Activated T-helper 1 cell treated with Interleukin-2 at 50 U/mL for 16 hours (primary cell): ENCODE data around the gene AXIN1.
"Not testable (repeated sequence)": the region's sequence is repeated elsewhere in the genome, so short reads cannot be mapped to it uniquely, and the experiment has no call there.

ENCODE experiments used
- DNase-seq: peaks from one replicate; pipeline ENCODE4 v3.0.0-alpha.2; 2020; ENCODE audit warnings: low read depth

AXIN1 gene

DNA sequence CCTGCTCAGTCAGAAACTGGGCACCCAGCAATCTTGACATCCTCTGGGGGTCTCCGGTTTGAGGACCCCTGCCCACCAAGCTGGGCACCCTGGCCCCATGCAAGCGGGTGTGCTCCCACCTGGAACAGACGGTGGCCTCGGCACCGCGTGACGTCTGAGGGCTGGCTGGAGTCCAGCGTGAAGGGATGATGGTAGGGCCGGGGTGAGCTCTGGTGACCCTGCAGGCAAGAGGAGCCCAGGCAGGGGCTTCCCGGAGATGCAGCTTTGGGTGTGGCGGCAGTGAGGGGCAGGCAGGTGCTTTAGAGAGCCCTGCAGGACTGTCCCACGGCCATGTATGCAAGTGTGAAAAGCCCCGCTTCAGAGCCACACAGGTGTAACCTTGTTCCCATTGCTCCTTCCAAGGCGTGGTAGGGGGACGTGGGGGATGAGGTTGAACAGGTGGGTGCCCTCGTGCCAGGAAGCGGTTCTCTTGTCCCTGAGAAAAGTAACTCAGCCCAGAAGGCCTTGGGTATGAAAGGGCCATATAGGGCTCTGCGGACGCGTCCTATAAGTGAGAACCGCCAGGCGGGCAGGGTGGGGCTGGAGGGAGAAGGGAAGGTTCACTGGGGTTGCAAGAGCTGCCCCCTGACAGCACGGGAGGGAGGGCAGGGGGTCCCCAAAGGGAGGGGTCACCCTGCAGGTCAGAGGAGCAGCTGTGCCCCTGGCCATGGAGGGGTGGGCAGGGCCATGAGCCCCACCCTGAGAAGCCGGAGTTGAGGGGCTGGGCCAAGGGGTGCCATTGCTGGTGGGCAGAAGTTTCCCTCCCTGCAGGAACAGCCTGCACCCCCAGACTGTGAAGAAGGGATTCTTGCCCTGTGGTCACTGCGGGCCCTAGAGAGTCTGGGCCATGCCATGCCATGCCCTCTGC, 86.0 kb downstream of the AXIN1 start:
- no peak for DNase-seq

DNA sequence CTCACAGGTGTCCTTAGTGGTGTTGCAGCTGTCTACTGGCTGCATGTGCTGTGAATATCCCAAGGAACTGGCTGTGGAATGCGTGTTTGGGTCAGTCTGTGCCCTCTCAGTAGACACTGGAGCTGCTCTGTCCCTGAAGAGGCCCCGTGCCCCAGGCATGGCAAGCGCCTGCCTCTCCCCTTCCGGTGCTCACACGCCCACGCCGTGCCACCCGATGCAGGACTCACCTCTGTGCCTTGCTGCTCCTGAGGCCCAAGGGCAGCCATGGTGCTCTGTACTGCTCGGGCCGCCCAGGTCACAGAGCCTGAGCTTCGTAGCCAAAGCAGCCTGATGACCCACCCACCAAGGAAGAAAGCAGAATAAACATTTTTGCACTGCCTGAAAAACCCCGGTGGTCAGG, 86.8 kb downstream of the AXIN1 start:
- DNase-seq: no peak

DNA sequence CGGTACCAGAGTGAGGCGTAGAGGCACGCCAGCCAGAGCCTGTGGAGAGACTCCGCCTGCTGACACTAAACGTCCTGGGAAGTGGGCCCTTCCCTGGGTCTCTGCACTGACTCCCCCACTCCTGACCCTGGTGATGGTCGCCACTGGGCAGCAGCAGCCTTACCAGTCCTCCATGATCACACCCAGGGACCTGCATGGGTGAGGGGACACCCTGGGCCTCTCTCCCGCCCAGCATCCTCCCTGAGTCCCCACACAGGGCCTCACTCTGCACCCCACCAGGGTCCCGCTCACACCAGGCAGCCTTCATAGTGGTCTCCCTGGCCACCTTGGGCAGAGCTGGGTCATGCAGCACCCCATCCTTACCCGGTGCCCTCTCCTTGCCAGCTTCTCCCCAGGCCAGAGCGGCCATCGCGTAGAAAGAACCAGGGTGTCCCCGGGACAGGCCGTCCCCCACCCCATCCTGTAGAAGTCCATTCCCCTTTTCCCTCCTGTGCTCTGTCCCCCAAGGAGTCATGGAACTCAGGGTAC, 87.5 kb downstream of the AXIN1 start:
- DNase-seq: no peak

DNA sequence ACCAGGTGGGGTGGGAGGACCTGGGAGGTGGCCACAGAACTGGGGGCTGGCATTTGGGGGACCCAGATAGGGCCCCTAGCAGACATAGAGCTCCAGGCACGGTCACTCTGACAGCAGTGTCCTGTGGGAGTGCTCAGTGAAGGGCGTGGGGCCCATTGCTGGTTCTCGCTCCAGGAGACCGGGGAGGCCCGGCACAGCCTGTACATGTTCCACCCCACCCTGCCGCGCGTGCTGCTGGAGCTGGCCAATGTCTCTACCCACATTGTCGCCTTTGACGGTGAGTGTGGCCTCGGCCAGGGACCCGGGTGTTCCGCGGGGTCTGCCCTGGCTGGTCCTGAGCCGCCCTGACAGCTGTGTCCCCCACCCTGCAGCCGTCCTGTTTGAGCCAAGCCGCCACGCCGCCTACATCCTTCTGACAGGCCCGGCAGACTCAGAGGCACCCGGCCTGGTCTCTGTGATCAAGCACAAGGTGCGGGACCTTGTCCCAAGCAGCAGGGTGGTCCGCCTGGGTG, 88.0 kb downstream of the AXIN1 start:
- no peak for DNase-seq

DNA sequence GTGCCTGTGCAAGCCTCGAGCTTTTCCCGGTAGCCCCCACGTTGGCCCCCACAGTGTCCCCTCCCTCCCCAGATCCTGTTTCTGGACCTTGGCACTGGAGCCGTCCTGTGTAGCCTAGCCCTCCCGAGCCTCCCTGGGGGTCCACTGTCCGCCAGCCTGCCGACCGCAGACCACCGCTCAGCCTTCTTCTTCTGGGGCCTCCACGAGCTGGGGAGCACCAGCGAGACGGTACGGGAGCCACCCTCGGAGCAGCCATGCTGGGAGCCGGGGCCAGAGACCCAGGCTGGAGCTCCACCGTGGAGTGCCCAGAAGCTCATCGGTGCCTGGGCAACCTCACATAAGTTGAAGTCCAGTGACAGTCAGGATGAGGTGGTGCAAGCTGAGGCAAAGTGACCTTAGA, 88.6 kb downstream of the AXIN1 start:
- no peak for DNase-seq

DNA sequence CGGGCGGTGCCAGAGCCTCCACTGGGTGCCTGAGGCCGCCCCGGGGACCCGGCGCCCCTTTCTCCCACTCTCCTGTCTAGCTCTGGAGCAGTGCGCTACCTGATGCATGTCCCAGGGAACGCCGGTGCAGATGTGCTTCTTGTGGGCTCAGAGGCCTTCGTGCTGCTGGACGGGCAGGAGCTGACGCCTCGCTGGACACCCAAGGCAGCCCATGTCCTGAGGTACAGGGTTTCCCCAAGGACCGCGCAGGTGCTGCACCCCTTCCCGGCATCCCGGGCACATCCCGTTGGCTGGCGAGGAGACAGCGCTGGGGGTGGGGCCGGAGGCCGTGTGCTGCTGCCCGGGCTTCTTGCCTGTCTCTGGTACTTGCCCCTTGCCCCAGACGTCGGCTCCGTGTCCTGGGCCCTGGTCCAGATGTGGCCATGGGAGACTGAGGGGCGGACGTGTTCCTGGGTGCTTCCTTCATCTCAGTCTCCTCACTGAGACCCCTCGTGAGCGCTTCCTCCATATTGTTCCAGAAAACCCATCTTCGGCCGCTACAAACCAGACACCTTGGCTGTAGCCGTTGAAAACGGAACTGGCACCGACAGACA, 89.2 kb downstream of the AXIN1 start:
- DNase-seq: no peak

DNA sequence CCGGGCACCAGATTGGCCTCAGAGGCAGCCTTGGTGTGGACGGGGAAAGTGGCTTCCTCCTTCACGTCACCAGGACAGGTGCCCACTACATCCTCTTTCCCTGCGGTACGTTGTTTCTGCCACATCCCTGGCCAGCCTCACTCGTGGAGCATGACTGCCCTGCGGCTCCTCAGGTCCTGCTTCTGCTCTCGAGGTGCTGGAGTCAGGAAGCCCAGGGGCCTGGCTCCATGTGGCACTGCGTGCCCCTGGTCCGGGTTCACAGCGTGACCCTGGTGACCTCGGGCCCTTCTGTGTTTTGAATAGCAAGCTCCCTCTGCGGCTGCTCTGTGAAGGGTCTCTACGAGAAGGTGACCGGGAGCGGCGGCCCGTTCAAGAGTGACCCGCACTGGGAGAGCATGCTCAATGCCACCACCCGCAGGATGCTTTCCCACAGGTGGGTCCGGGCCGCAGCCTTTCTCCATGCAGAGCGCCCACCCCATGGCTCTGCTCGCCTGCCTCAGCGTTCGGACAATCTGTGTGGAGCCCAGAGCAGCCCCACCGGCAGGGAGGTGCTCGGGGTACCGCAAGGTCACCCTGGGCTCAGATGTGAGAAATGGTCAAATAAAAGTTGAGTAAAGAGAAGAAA, 90.3 kb downstream of the AXIN1 start:
- no peak for DNase-seq

DNA sequence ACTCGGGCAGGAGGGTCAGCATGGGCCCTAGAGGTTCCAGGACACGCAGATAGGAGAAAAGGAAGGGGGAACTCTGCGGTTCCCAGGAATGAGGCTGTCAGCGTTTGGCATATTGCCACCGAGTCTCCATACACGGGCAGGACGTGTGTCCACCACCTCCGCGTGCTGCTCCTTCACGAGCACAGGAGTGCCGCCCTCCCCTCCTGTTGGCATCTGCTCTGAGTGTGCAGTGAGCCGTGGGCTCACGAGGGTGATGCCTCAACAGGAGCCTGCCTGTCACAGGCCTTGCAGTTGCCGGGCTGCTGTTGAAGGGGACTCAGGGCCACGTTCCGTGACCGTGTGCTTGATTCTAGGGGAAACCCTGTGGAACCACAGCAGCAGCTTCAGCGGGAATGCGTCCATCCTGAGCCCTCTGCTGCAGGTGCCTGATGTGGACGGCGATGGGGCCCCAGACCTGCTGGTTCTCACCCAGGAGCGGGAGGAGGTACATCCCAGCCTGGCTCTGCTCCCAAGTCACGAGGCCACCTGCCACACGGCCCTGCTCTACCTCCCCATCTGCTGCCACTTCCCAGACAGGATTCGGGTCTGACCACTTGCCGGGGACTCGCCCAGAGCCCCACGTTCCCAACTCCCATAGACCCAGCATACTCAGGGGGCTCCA, 91.4 kb downstream of the AXIN1 start:
- DNase-seq: no peak

DNA sequence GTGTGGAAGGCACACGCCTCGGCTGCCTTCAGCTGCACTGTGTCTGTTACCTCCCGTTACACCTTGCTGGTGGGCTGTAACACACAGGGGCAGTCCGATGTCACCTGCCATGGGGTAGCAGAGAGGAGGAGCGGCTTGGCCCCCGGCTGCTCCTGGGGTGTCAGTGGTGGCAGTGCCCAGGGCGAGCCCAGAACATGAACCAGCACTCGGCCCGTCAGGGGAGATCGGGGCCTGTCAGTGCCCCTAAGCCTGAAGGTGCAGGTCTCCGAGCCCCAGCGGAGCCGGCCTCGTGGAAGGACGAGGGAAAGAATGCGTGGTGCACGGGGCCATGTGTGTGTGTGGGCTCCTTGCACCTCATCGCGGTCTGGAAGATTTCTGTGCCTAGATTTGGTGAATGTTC, 92.2 kb downstream of the AXIN1 start:
- no peak for DNase-seq

DNA sequence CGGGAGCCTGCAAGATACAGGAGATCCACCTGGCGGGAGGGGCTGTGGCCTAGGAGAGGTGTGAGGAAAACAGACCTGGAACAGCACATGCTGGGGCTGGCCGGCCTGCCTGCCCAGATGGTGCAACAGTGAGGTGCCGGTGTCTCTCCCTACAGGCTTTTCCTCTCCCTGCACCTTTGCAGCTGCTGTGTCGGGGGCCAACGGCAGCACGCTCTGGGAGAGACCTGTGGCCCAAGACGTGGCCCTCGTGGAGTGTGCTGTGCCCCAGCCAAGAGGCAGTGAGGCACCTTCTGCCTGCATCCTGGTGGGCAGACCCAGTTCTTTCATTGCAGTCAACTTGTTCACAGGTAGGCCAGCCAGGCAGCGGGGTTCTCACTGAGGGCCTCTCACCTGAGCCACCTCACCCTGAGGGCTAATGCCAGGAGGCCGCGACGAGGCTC, 92.7 kb downstream of the AXIN1 start:
- DNase-seq: no peak

DNA sequence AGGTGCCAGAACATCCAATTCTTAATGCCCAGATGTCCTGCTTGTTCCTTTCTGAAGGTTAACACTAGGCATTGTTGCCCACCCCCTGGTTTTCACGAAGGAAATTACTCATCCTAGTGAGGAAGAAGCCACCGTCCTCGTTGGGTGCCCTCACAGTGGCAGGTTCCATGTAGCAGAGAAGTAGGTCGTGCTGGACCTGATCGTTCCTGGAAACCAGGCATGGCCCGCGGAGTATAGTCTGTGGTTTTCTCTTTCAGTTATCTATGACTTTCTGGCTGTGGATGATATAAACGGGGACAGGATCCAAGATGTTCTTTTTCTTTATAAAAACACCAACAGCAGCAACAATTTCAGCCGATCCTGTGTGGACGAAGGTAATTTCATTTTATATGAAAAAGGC, 93.3 kb downstream of the AXIN1 start:
- no peak for DNase-seq

DNA sequence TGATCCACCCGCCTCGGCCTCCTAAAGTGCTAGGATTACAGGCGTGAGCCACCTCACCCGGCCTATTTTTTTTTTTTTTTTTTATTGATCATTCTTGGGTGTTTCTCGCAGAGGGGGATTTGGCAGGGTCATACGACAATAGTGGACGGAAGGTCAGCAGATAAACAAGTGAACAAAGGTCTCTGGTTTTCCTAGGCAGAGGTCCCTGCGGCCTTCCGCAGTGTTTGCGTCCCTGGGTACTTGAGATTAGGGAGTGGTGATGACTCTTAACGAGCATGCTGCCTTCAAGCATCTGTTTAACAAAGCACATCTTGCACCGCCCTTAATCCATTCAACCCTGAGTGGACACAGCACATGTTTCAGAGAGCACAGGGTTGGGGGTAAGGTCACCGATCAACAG, 94.4 kb downstream of the AXIN1 start:
- not testable (repeated sequence) for DNase-seq

DNA sequence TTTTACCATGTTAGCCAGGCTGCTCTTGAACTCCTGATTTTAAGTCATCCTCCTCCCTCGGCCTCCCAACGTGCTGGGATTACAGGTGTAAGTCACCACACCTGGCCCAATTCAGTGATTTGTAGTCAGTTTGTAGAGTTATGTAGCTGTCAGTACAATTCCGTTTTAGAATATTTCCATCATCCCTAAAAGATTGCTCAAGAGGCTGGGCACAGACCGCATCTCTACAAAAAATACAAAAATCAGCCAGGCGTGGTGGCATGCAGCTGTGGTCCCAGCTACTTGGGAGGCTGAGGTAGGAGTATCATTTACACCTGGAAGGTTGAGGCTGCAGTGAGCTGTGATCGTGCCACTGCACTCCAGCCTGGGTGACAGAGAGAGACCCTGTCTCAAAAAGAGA, 97.3 kb downstream of the AXIN1 start:
- no peak for DNase-seq

DNA sequence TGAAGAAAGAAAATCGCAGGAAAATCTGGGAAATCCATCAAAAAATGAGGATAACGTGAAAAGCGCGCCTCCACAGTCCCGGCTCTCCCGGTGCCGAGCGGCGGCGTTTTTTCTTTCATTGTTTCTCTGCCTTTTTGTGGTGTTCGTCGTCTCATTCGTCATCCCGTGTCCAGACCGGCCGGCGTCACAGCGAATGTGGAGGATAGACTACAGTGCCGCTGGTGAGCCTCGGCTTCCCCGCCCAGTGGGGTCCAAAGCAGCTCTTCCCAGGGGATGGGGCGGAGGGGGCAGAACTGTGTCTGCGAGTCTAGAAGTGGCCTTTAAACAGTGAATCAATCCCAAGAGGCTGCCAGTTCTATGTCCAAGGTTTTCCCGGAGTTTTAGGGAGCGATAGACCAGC, 98.1 kb downstream of the AXIN1 start:
- DNase-seq: no peak

DNA sequence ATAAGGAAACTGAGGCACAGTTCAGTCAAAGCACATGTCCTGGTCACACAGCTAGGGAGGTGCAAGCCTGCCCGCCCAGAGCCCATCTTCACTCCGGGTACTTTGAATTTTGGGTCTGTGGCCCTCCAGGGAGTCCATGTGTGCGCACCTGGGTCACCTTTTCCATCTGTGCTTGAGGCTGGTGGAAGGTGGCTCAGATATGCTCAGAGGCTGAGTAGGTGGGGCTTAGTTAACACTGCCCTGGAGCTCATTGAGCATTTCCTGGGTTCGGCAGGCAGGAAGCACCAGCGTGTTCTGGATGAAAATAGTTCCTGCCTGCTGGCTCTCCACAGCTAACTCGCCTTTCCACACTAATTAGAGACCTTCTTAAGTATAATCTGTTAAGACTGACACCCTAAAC, 98.7 kb downstream of the AXIN1 start:
- no peak for DNase-seq

DNA sequence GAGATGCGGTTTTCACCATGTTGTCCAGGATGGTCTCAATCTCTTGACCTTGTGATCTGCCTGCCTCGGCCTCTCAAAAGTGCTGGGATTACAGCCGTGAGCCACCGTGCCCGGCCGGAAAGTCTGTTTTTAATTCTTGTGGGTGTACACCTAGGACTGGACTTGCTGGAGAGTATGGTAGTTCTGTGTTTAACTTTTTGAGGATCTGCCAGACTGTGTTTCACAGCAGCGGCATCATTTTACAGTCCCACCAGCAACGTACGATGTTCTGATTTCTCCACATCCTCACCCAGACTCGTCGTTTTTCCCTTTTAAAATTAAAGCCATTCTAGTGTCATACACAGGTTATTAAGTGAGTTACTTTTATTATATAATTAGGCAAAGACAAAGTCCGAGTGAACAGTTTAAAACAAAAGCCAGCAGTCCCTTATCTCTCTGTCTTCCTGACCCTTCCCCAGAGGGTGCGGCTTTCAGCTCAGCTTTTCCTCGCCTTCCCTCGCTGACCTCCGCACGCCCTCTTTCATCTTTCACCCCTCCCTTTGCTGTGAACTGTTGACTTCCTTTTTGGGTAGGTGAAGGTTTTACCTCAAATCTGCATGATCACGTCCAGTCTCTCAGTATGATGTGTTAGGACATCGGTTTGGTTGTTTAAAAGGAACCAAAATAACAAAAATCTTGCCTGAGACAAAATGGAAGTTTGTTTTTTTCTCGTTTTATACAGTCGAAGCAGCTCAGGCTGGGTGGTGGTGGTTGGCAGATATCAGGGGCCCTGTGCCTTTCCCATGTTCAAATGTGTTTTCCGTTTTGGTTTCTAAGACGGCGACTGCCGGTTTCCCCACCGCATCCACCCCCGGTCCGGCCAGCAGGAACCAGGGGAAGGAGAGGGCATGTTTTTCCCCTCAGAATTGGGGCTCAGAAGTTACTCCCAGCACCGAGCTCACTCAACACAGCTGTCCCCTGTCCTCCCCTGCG, 99.9 kb downstream of the AXIN1 start:
- DNase-seq: no peak

DNA sequence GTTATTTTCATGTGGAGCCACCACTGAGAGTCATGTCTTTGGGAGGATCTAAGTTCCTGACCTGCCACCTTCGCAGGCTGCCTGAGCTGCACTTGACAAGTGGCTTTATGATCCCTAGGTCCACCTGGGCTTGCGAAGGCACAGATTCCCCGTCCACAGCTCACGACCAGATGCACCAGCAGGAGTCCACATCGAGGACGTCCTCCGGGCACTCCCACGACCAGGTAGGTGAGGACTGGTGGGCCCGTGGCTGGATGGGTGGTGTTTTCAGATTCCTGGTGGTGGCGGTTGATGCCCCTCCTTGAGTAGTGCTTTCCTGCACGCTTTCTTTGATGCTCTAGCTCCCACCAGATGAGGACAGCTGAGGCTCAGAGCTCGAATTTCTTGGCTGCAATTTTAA, 103.1 kb downstream of the AXIN1 start:
- no peak for DNase-seq

DNA sequence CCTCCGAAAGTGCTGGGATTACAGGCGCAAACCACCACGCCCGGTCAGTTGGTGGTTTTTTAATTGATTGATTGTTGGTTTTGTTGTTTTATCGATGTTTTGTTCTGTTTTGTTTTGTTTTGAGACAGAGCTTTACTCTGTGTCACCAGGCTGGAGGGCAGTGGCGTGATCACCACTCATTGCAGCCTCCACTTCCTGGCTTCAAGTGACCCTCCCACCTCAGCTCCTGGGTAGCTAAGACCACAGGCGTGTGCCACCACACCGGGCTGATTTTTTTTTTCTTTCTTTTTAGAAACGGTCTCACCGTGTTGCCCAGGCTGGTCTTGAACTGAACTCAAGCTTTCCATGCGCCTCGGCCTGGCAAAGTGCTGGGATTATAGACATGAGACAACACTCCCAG, 105.5 kb downstream of the AXIN1 start:
- no peak for DNase-seq

DNA sequence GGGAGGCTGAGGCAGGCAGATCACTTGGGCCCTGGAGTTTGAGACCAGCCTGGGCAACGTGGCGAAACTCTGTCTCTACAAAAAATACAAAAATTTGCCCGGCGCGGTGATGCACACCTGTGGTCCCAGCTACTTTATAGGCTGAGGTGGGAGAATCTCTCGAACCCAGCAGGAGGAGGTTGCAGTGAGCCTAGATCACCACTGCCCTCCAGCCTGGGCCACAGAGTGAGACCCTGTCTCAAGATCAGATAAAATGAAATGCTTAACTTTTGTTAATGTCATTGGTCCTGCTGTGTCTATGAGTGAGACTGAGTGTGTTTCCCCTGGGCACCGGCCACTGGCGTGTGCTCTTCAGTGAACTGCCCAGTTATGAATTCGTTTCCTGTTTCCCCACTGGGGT, 107.4 kb downstream of the AXIN1 start:
- no peak for DNase-seq

DNA sequence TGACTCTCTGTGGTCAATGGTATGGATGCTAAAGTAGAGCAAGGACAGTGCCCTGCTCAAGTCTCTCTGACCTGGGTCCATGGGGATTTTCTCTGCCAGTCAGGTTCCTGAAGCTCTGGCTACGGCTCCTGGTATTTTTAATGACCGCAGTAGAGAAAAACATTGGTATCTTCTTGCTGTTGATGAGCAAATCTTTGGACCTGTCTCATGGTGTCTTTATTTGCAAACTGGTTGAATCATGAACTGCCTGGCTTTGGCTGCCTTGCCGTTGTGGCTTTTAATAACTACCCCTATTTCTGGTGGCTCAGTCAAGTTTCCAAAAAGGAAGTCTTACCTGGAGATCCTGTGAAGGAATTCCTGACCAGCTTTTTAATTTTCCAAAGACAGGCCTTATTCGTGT, 109.2 kb downstream of the AXIN1 start:
- DNase-seq: no peak

DNA sequence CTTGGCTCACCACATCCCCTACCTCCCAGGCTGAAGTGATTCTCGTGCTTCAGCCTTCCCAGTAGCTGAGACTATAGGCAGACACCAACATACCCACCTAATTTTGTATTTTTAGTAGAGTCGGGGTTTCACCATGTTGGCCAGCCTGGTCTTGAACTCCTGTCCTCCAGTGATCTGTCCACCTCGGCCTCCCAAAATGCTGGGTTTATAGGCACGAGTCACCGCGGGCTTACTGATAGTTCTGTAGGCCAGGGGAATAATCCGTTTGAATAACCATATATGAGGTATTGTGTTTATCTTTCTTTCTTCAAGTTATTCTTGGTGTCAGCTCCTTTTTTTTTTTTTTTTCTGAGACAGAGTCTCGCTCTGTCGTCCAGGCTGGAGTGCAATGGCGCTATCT, 110.2 kb downstream of the AXIN1 start:
- DNase-seq: no peak
